Heart left ventricle (tissue), 13 donors: ENCODE data around the gene MYMK.

Source experiments
- CTCF ChIP-seq, 12 donors: fragments of 200-600 bp; sonication (generic) in 4 of 12; IDR thresholded peaks; one replicate each; pipeline versions ENCODE4 v1.5.0 to v1.8.0; 2018 to 2022; ENCODE audit warnings: antibody characterized with exemption in 12 of 12, mild to moderate bottlenecking in 5 of 12
- POLR2A ChIP-seq, 2 donors: fragments of 450-650 bp; IDR thresholded peaks; one replicate each; pipeline ENCODE4 v1.6.1; 2017; ENCODE audit warnings: antibody characterized with exemption in 2 of 2, mild to moderate bottlenecking in 2 of 2, moderate library complexity in 2 of 2
- donor health status: ischemic (EF 13 %, LVEDD 7.1; RV severe dilation, severe dysfunction).
- donor health status: DM: no; HTN: yes; CAD: no.
- donor health status: DM: no; HTN: no; CAD: no.
- donor health status: ischemic (EF 25% LVEDD 6.9; RV normal size, moderate dysfunction).
- donor health status: ischemic (EF 25% LVEDD 5.7; RV mildly dilated, moderate dysfunction).
- donor health status: ischemic (EF 35%, LVEDD 5.7; RV mildly dilated, moderate dysfunction).
- donor health status: nonischemic (EF 11% LVEDD 7.7; RV severe dilation, severe dysfunction).
- donor health status: DM: yes; HTN: yes; CAD: no.
- donor health status: PGD.
- donor health status: ischemic (EF 29% LVEDD 5.4; RV normal size, mild dysfunction).
- donor health status: nonischemic (EF 23%, LVEDD 6.1; RV moderate dilation, normal function).

- TF ChIP-seq CTCF (IDR thresholded peaks at IDR 0.05), result no peak
- TF ChIP-seq POLR2A (IDR thresholded peaks at IDR 0.05), result no peak
These were observed 52.5 kb downstream of the MYMK start for GRCh38 chr9:133472277-133472645.
